Fibroblast of upper back skin (primary cell): Measurements from ENCODE around the gene KIRREL2.
"Not testable (repeated sequence)": the region's sequence is repeated elsewhere in the genome, so short reads cannot be mapped to it uniquely, and the experiment has no call there.

Source experiments
- DNase-seq: peaks from one replicate; pipeline ENCODE4 v3.0.0-alpha.2; 2013

The KIRREL2 gene

GRCh38 chr19:35856546-35857149 is at the start of gene KIRREL2:
Gene KIRREL2, plus strand, starts transcription at chr19:35856911. Its CDS starts 209 bp downstream, at chr19:35857120.
- DNase-seq: no peak

GRCh38 chr19:35807633-35808032 is 49.1 kb upstream of the KIRREL2 start:
- DNase-seq: no peak

GRCh38 chr19:35811317-35812219 is 45.1 kb upstream of the KIRREL2 start:
- no peak for DNase-seq

- no peak for DNase-seq
Observed at GRCh38 chr19:35812220-35813042, 44.3 kb upstream of the KIRREL2 start, which contains the start of gene PRODH2. Gene PRODH2, minus strand, starts transcription at chr19:35812845. Its CDS starts 40 bp downstream, at chr19:35812805.

GRCh38 chr19:35813043-35813890 is 43.4 kb upstream of the KIRREL2 start:
- no peak for DNase-seq

- DNase-seq: no peak
Observed at GRCh38 chr19:35816262-35816661, 40.4 kb upstream of the KIRREL2 start.

- DNase-seq: no peak
Observed at GRCh38 chr19:35816846-35817245, 39.9 kb upstream of the KIRREL2 start.

- DNase-seq: no peak
Observed at GRCh38 chr19:35818445-35818844, 38.3 kb upstream of the KIRREL2 start.

GRCh38 chr19:35822579-35822978 is 34.1 kb upstream of the KIRREL2 start:
- no peak for DNase-seq

GRCh38 chr19:35824150-35824549 is 32.6 kb upstream of the KIRREL2 start:
- DNase-seq: no peak

- peak; percentile 62 for DNase-seq
Observed at GRCh38 chr19:35828692-35829301, 27.9 kb upstream of the KIRREL2 start.

- no peak for DNase-seq
Observed at GRCh38 chr19:35830986-35831385, 25.7 kb upstream of the KIRREL2 start.

- no peak for DNase-seq
Observed at GRCh38 chr19:35832054-35832453, 24.7 kb upstream of the KIRREL2 start.

- no peak for DNase-seq
Observed at GRCh38 chr19:35833972-35834371, 22.7 kb upstream of the KIRREL2 start.

- DNase-seq: not testable (repeated sequence)
Observed at GRCh38 chr19:35836096-35836495, 20.6 kb upstream of the KIRREL2 start.

- no peak for DNase-seq
Observed at GRCh38 chr19:35841961-35842595, 14.6 kb upstream of the KIRREL2 start.

- DNase-seq: no peak
Observed at GRCh38 chr19:35842666-35843272, 13.9 kb upstream of the KIRREL2 start.

GRCh38 chr19:35843676-35844481 is 12.8 kb upstream of the KIRREL2 start:
- no peak for DNase-seq

GRCh38 chr19:35844482-35845214 is 12.1 kb upstream of the KIRREL2 start:
- no peak for DNase-seq
